ENCODE results near the gene NFATC2IP.
A peak's percentile ranks its signal among the peaks of the same experiment; 100 is the strongest.
"Not testable (repeated sequence)": the region's sequence is repeated elsewhere in the genome, so short reads cannot be mapped to it uniquely, and the experiment has no call there.

The NFATC2IP gene

DNA sequence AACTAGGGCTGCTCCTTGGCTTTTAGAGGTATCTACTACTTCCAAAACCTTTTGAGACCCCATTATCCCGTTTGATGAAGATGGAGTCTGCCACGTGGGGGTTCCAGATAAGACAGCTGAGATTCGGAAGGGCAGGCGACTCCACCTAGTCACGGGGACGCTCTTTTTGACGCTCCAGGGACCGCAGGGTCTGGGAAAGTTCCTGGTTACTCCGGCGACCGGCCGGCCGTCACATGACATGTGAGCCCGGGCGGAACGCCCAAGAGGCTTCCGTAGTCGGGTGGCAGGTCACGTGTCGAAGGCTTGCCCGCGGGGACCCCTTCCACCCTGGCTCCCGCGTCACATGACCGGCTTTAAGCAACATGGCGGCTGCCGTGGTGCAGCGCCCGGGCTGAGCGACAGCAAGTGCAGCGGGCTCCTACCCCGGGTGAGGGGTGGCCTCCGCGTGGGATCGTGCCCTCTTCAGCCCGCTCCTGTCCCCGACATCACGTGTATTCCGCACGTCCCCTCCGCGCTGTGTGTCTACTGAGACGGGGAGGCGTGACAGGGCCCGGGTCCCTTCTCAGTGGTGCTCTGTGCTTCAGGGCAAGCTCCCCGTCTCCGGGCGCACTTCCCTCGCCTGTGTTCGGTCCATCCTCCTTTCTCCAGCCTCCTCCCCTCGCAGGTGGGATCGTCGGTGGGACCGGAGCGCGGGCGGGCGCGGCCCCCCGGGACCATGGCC is 23.9 kb downstream of the NFATC2IP start, which contains the start of gene SPNS1:
TSS of gene SPNS1 (plus strand) at position 342 of the 721 bp plus-strand sequence. CDS start at position 716, 374 bp downstream.
- DNase-seq = peak in 1 of 2 experiments; percentile 86

GRCh38 chr16:28975158-28975599 is 24.4 kb downstream of the NFATC2IP start:
- DNase-seq = no peak

- no peak for DNase-seq
Observed at GRCh38 chr16:28977703-28978662, 27.2 kb downstream of the NFATC2IP start.

GRCh38 chr16:28980330-28980729 is 29.6 kb downstream of the NFATC2IP start:
- not testable (repeated sequence) for DNase-seq

DNA sequence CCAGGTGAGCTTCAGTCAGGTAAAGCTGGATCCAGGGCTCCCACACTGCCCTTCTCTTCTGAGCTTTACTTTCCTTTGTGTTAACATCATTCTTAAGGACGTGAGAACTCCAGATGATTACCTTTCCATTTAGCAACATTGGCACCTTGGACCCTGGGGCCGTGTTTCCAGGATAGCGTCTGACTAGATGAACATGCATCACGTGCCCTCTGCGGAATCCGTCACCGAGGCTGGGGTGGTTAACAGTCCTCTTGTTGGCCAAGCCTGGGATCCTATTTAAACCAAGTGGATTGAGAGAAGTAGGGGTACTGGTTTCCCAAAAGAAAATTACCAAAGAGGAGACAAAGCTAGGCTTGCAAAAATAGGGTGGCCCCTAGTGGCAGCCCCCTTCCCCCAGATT is 30.2 kb downstream of the NFATC2IP start:
- DNase-seq = no peak

DNA sequence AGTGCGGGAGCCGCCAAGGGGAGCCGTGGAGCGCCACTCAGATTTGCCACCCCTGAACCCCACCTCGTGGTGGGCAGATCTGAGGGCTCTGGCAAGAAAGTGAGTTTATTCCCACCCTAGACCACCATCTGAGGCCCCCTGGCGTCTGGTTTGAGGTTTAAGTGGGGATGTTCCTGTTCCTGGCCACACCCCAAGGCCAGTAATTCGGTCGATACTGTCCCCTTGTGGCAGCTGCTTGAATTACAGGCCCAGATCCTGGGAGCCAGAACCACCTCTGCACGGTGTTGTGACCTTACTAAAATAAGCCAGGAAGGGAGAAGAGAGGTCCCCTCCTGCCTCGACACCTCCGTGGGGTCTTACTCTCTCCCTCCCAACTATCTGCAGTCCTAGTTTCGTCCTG is 30.8 kb downstream of the NFATC2IP start:
- DNase-seq = no peak

DNA sequence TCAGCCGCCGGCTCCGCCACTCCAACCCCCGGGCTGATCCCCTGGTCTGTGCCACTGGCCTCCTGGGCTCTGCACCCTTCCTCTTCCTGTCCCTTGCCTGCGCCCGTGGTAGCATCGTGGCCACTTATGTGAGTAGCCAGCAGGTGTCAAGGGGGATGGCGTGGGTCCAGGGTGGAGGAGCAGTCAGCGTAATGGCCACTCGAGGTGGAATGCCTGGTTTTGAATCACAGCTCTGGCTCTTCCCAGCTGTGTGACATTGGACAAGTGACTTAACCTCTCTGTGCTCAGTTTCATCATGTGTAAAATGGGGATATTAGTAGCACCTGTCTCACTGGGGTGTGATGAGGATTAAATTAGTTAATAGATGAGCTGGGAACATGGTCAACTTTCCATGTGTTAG is 31.7 kb downstream of the NFATC2IP start:
- no peak for DNase-seq

DNA sequence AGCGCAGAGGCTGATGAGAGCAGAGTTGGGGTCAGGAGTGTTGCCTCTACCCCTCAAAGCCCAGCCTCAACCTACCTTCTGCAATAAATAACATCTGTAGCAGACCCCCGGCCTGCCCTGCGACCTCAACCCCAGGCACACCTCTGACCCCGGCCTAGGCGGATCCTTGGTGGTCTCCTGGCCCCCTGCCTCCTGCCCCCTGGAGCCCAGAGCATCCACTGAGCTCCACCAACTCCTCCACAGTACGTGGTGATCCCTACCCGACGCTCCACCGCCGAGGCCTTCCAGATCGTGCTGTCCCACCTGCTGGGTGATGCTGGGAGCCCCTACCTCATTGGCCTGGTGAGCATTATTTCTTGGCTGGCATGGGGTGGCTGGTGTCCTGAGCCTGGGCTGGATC is 32.2 kb downstream of the NFATC2IP start:
- DNase-seq = no peak

- DNase-seq = no peak
Observed at GRCh38 chr16:28983644-28984043, 32.9 kb downstream of the NFATC2IP start.

DNA sequence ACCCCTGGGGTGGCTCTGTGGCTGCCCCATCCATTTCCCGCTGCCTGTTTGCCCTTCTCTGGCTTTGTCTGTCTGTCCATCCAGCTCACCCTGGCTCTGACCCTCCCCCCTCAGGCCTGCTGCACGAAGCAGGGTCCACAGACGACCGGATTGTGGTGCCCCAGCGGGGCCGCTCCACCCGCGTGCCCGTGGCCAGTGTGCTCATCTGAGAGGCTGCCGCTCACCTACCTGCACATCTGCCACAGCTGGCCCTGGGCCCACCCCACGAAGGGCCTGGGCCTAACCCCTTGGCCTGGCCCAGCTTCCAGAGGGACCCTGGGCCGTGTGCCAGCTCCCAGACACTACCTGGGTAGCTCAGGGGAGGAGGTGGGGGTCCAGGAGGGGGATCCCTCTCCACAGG is 33.4 kb downstream of the NFATC2IP start:
- no peak for DNase-seq

GRCh38 chr16:28984619-28985135 is 33.9 kb downstream of the NFATC2IP start, which contains the start of gene LAT:
LAT (plus strand) TSS chr16:28985052; CDS start chr16:28985418, 366 bp downstream.
- DNase-seq = no peak

DNA sequence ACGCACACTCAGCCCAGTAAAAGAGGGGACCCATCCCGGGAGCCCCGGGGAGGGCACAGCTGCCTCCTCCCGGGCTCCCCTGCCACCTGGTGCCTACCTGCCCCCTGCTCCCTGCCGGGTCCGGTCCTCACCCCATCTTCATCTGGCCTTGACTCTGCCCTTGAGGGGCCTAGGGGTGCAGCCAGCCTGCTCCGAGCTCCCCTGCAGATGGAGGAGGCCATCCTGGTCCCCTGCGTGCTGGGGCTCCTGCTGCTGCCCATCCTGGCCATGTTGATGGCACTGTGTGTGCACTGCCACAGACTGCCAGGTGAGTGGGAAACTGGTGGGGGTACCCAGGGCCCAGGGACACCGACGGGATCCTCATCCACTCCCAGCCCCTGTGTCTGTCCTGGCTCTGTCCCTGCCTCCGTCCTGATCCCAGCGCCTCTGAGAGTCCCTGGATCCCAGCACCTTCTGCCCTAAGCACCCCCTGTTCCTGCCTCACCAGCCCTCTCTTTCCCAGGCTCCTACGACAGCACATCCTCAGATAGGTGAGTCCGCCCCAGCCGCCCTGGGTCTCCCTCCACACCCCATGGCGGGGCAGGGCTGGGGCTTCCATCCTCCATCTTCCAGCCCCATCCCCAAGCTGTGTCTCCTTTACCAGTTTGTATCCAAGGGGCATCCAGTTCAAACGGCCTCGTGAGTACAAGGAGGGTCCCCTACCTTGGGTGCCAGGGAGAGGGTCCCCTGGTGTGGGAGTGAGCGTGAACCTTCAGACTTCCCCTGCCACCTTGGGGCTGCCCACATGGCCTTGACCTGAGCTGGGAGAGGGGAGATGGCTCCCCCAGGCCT is 34.7 kb downstream of the NFATC2IP start:
- DNase-seq = no peak

- no peak for DNase-seq
Observed at GRCh38 chr16:28986046-28986445, 35.3 kb downstream of the NFATC2IP start.

DNA sequence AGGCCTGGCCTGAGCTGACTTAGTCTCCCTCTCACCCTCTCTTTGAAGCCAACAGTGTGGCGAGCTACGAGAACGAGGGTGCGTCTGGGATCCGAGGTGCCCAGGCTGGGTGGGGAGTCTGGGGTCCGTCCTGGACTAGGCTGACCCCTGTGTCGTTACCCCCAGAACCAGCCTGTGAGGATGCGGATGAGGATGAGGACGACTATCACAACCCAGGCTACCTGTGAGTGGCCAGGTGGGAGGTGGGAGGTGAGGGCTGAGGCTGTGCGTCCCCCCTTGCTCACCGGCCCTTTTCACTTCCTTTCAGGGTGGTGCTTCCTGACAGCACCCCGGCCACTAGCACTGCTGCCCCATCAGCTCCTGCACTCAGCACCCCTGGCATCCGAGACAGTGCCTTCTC is 35.8 kb downstream of the NFATC2IP start:
- no peak for DNase-seq

DNA sequence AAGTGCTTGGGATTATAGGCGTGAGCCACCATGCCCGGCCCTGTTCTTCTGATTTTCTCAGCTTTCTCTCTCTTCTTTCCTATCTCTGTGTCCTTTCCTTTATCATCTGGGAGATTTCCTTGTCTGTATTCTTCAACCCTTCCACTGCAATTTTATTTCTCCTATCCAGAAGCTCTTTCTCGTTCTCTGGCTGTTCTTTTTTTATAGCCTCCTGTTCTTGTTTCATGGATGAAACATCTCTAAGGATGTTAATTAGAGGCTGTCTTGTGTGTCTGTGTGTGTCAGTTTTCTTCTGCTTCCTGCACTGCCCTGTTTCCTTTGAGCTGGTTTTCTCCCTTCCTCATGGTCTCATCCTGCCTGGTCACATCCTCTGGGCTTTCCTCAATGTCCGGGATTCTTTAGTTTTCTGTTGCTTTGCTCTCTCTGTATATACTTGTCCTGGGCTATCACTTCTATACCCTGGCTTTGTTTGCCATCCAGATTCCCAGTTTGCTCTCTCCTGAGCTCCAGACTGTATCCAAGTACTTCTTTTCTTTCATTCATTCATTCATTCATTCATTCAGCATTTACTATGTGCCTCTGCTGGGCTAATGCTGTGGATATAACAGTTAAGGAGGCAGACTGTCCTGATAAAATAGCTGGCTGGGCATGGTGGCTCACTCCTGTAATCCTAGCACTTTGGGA is 36.6 kb downstream of the NFATC2IP start:
- DNase-seq = no peak

DNA sequence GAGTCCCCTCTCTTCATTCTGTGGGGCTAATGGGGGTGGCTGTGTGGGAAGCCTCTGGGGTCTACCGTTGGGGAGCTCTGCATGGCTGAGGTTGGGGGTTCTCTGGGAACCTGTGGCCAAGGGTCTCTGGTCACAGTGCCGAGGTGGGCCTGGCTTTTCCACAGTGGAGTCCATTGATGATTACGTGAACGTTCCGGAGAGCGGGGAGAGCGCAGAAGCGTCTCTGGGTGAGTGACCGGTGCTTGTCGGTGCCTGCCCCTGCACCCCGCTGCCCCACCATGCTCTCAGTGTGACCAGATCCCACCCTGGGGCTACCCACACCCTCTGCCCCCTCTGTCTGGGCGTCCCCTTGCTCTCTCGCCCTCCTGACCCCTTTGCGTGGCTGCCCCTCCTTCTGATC is 38.6 kb downstream of the NFATC2IP start:
- DNase-seq = no peak

GRCh38 chr16:28990375-28991040 is 39.8 kb downstream of the NFATC2IP start:
- DNase-seq = no peak

DNA sequence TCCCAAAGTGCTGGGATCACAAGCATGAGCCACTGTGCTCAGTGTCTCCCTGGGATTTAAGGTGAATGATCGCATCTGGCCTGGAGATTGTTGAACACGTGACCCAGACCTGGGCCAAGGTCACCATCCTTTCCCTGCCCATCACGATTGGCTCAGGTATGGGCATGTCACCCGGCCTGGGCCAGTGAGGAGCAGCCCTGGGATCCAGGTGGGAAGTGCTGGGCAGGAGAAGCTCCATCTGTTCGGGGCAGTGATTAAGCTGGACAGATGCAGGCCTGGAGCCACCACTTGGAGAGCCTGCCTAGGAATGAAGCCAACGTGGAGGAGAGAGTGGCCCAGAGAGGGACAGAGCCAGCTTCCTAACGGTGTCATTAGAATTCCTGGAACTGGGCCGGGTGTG is 41.0 kb downstream of the NFATC2IP start:
- no peak for DNase-seq

DNA sequence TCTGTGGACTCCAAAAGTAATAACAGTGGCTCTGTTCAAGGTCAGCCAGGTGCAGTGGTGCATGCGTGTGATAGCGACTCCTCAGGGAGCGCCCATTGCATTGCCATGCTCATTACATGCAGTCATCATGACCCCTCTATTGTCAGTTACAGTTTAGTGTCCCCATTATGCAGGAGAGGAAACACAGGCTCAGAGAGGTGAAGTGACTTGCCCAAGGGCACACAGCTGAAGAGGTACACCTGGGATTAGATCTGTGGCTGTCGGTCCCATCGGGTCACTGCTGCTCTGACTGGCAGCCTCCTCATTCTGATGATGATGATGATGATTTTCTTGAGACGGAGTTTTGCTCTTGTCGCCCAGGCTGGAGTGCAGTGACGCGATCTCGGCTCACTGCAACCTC is 41.8 kb downstream of the NFATC2IP start:
- DNase-seq = no peak

DNA sequence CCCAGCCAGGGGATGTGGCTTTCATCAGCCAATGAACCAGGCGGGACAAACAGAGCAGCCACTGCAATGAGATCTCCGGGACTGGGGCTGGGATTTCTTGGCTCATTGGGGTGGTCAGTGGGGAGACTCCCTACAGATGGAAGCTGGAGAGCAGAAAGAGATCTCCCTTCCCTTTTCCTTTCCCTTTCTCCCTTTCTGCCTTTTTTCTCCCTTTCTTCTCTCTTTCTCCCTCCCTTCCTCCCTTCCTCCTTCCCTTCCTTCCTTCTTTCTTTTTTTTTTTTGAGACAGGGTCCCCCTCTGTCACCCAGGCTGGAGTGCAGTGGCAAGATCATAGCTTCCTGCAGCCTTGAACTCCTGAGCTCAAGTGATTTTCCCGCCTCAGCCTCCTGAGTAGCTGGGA is 48.1 kb downstream of the NFATC2IP start:
- DNase-seq = no peak

GRCh38 chr16:28999577-28999976 is 48.8 kb downstream of the NFATC2IP start:
- no peak for DNase-seq
